Measurements from ENCODE around the gene NFIX.

NFIX gene

GRCh38 chr19:13078897-13079541 lies 83.7 kb downstream of the NFIX start:
- no peaks in the 10 kb centered on the region for H3K79me2 ChIP-seq (ENCODE audit: insufficient read depth, low read depth)
- TF ChIP-seq CTCF (conservative IDR thresholded peaks at IDR 0.05; ENCODE audit: low read depth, low read length) = no peak
- H4K20me1 ChIP-seq (ENCODE audit: insufficient read depth) = no peaks in the 10 kb centered on the region
- no peak overlapping the region for H3K27ac ChIP-seq
- no peaks in the 10 kb centered on the region for H3K36me3 ChIP-seq (ENCODE audit: insufficient read depth)
- H3K9ac ChIP-seq = no peak overlapping the region
- H2AFZ ChIP-seq (ENCODE audit: low read depth) = no peak overlapping the region
- peaks cover 36% of the 10 kb centered on the region for H3K27me3 ChIP-seq (ENCODE audit: insufficient read depth, low read depth)
- peaks cover 25% of the 10 kb centered on the region for H3K4me1 ChIP-seq (ENCODE audit: low read depth, poor library complexity, severe bottlenecking)
- H3K4me2 ChIP-seq = no peak overlapping the region
- H3K4me3 ChIP-seq (IDR thresholded peaks at IDR 0.05; ENCODE audit: insufficient read depth, low read depth, low read length) = no peak overlapping the region

- Histone ChIP-seq H3K27me3 (ENCODE audit: insufficient read depth, low read depth) (peaks cover 30% of the 10 kb centered on the region), H3K27ac (no peak overlapping the region), H3K9ac (no peak overlapping the region), H3K4me1 (ENCODE audit: low read depth, poor library complexity, severe bottlenecking) (peaks cover 27% of the 10 kb centered on the region), H3K79me2 (ENCODE audit: insufficient read depth, low read depth) (no peaks in the 10 kb centered on the region), H3K36me3 (ENCODE audit: insufficient read depth) (no peaks in the 10 kb centered on the region), H4K20me1 (ENCODE audit: insufficient read depth) (no peaks in the 10 kb centered on the region), H3K4me2 (no peak overlapping the region), H3K4me3 (IDR thresholded peaks at IDR 0.05; ENCODE audit: insufficient read depth, low read depth, low read length) (no peak overlapping the region), H2AFZ (ENCODE audit: low read depth) (no peak overlapping the region)
- TF ChIP-seq CTCF (conservative IDR thresholded peaks at IDR 0.05; ENCODE audit: low read depth, low read length) = no peak
Observed at GRCh38 chr19:13079542-13079986, 84.3 kb downstream of the NFIX start.

- no peak for TF ChIP-seq CTCF (conservative IDR thresholded peaks at IDR 0.05; ENCODE audit: low read depth, low read length)
- no peak overlapping the region for H2AFZ ChIP-seq (ENCODE audit: low read depth)
- H3K4me1 ChIP-seq (ENCODE audit: low read depth, poor library complexity, severe bottlenecking) = peaks cover 37% of the 10 kb centered on the region
- H3K4me3 ChIP-seq (IDR thresholded peaks at IDR 0.05; ENCODE audit: insufficient read depth, low read depth, low read length) = no peak overlapping the region
- H3K27ac ChIP-seq = no peak overlapping the region
- no peaks in the 10 kb centered on the region for H4K20me1 ChIP-seq (ENCODE audit: insufficient read depth)
- no peak overlapping the region for H3K4me2 ChIP-seq
- H3K36me3 ChIP-seq (ENCODE audit: insufficient read depth) = no peaks in the 10 kb centered on the region
- H3K9ac ChIP-seq = no peak overlapping the region
- H3K27me3 ChIP-seq (ENCODE audit: insufficient read depth, low read depth) = peaks cover 7% of the 10 kb centered on the region; the same call in 1 of the 2 replicates
- no peaks in the 10 kb centered on the region for H3K79me2 ChIP-seq (ENCODE audit: insufficient read depth, low read depth)
Observed at GRCh38 chr19:13082192-13083007, 87.1 kb downstream of the NFIX start.

- H3K9ac ChIP-seq = no peak overlapping the region
- no peaks in the 10 kb centered on the region for H3K79me2 ChIP-seq (ENCODE audit: insufficient read depth, low read depth)
- no peak overlapping the region for H3K4me2 ChIP-seq
- H3K27me3 ChIP-seq (ENCODE audit: insufficient read depth, low read depth) = peaks cover 2% of the 10 kb centered on the region; the same call in 1 of the 2 replicates
- H3K4me3 ChIP-seq (IDR thresholded peaks at IDR 0.05; ENCODE audit: insufficient read depth, low read depth, low read length) = no peak overlapping the region
- H2AFZ ChIP-seq (ENCODE audit: low read depth) = no peak overlapping the region
- peaks cover 34% of the 10 kb centered on the region for H3K4me1 ChIP-seq (ENCODE audit: low read depth, poor library complexity, severe bottlenecking)
- no peaks in the 10 kb centered on the region for H3K36me3 ChIP-seq (ENCODE audit: insufficient read depth)
- no peak overlapping the region for H3K27ac ChIP-seq
- no peak for TF ChIP-seq CTCF (conservative IDR thresholded peaks at IDR 0.05; ENCODE audit: low read depth, low read length)
- H4K20me1 ChIP-seq (ENCODE audit: insufficient read depth) = no peaks in the 10 kb centered on the region
Observed at GRCh38 chr19:13083008-13083404, 87.7 kb downstream of the NFIX start.
